Midbrain (tissue), 1 donor: ENCODE measurements around the gene DUS1L.

Source experiments
- DNase-seq: peaks from one replicate; lab custom pipeline; 2025; lab: John Stamatoyannopoulos, UW

Gene DUS1L

DNA sequence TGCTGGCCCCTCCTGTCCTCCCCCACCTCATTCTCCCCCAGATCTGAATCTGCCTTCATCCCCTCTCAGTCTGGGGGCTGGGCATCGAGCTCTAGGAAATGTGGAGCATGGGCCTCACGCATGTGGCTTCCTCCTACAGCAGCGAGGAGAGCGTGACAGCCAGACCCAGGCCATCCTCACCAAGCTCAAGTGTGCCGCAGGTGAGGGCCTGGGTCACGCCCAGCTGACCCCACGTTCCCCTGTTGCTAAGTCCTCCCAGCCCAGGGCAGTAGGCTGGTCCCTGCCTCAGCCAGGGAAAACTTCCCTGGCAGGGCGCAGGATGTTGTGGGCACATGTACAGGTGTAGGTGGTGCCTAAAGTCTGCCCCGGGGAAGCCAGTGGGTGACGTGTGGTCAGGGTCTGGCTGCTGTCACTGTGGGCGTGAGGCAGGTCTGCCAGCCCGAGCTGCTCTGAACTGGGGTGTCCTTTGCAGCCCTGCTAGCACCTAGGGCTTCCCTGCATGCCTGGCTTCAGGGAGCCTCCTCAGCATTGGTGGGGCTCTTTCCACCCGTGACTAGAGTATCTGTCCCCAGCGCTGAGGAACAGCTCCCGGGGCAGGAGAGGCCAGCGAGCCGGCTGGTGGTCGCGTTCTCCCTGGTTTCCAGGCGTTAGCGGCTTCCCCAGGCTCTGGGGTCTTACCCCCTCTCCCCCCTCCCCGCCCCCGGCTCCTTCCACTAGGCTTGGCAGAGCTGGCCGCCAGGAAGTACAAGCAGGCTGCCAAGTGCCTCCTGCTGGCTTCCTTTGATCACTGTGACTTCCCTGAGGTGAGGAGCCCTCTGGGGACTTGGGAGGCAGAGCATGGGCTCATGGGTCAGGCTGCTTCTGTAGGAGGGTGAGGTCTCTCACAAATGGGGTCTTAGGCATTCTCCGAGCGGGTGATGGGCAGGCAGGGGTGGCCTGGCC lies 10.3 kb downstream of the DUS1L start:
- DNase-seq, result no peak

DNA sequence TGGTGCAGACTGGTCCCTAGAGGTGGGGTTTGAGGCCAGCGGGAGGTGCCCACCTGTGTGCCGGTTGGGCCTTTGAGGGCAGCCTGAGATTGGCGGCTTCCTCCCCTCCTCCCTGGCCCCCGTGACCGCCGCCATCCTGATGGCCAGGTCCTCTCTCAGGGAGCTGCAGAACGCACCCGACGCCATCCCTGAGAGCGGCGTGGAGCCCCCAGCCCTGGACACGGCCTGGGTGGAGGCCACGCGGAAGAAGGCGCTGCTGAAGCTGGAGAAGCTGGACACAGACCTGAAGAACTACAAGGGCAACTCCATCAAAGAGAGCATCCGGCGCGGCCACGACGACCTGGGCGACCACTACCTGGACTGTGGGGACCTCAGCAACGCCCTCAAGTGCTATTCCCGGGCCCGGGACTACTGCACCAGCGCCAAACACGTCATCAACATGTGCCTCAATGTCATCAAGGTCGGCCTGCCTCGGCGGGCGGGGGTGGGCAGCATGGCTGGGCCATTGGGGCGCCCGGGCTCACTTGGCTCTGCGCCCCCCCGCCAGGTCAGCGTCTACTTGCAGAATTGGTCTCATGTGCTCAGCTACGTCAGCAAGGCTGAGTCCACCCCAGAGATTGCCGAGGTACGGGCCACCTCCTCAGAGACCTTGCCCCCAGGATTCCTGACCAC lies 11.1 kb downstream of the DUS1L start:
- DNase-seq, result no peak

- no peak for DNase-seq
These were observed 11.9 kb downstream of the DUS1L start for GRCh38 chr17:82053556-82054263.

- DNase-seq, result no peak
These were observed 12.5 kb downstream of the DUS1L start for GRCh38 chr17:82053130-82053529.

GRCh38 chr17:82052638-82053059 lies 13.0 kb downstream of the DUS1L start:
- DNase-seq, result no peak

- DNase-seq, result peak; percentile 86
These were observed 13.6 kb downstream of the DUS1L start, which contains the start of the genes GPS1 and RFNG for GRCh38 chr17:82051776-82052637. Gene GPS1 (plus strand): TSS chr17:82051898. CDS start chr17:82051932, 34 bp downstream. Gene RFNG (minus strand): TSS chr17:82051811. CDS start chr17:82051766, 45 bp downstream.

- no peak for DNase-seq
These were observed 14.6 kb downstream of the DUS1L start for GRCh38 chr17:82050761-82051641.

DNA sequence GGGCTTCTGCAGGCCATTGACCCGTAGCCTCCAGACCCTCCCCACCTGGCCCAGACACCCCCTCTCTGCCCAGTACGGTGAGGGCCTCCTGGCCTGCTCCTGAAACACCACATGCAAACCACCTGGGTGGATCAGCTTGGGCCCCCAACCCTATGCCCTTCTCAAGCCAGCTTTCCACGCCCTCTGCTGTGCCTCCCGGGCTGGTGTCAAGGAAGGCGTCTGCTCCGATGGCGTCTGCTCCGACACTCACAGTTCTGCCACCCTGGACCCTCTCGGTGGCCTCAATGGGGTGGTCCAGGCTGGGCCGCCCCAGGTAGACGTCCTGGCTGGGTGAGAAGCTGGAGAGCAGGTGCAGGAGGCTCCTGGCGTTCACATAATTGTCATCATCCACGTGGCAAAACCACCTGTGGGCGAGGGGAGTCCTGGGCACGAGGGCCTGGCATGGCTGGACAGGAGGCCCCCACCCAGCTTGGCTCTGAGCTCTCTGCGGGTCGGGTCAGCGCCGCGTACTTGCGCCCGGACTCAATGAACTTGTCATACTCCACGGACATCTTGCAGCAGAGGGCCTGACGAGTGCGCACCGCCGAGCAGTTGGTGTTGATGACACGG lies 15.3 kb downstream of the DUS1L start:
- no peak for DNase-seq

DNA sequence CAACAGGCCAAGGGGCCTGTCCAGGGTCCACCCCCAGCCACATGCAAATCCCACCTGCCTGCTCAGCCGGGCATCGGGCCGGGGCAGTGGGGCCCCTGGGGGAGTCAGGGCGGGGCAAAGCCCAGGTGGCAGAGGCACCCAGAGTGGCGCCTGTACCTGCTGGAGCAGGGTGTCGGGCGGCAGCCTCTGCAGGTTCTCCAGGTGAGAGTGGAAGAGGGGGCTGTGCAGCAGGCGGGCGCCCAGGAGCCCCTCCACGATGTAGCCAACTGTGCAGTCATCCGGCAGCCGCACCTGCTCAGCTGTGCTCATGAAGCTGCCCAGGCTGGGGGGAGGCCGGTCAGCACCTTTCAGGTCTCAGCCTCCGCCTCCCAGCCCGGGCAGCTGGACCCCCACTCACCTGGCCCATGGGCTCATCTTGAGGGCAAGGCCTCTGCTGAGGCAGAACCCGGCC lies 16.1 kb downstream of the DUS1L start:
- no peak for DNase-seq

- DNase-seq, result no peak
These were observed 16.5 kb downstream of the DUS1L start for GRCh38 chr17:82049106-82049505.

DNA sequence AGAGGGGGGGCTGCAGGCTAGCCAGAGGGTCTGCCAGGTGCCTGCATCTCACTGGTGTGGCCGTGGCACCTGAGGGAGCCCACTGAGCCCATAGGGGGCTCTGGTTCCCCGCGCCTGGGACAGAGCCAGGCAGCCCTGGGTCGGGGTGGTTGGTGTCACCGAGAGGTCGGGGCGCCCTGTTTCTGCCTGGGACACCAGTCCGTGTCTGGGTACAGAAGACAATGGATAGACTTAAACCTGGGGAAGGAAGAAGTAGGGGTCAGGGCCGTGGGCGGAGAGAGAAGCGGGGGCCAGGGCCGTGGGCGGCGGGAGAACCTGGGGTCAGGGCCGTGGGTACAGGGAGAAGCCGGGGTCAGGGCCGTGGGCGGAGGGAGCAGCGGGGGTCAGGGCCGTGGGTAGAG lies 17.0 kb downstream of the DUS1L start:
- no peak for DNase-seq

GRCh38 chr17:82047914-82048570 lies 17.6 kb downstream of the DUS1L start:
- DNase-seq, result no peak

GRCh38 chr17:82047379-82047778 lies 18.2 kb downstream of the DUS1L start:
- DNase-seq, result no peak

GRCh38 chr17:82046903-82047302 lies 18.7 kb downstream of the DUS1L start:
- DNase-seq, result no peak

GRCh38 chr17:82045936-82046484 lies 19.6 kb downstream of the DUS1L start:
- DNase-seq, result no peak

GRCh38 chr17:82043507-82043906 lies 22.1 kb downstream of the DUS1L start:
- no peak for DNase-seq

- DNase-seq, result no peak
These were observed 23.0 kb downstream of the DUS1L start for GRCh38 chr17:82042649-82043048.

DNA sequence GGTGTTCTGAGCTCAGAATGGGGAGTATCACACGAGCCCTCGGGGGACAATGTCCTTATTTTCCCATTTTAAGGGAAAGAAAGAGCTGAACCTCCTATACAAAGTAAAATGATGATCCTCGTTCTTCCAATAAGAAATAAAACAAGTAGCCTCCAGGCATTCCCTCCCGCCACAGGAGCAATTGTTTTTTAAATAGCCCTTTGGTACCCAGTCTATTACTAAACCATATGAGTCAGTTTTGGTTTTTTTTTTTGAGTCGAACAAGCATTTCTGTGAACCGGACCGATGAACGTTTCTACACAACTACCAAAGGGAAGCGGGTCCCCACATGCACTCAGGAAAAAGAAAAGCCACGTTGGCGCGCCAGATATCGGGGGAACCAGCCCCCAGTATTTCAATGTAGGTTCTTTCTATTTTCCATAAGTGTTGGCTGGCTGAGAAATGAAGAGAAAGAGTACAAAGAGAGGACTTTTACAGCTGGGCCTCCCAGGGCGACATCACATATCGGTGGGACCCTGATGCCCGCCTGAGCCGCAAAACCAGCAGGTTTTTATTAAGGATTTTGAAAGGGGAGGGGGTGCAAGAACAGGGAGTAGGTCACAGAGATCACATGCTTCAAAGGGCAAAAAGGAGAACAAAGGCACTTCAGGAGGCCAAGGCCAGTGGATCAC lies 24.3 kb downstream of the DUS1L start:
- DNase-seq, result no peak
